CD4-positive, alpha-beta T cell treated with Interleukin-10 for 1 hour (primary cell): ENCODE data around the gene PKD1.

Experiments
- DNase-seq: peaks from one replicate; pipeline ENCODE4 v3.0.0-alpha.2; 2020

The PKD1 gene

DNA sequence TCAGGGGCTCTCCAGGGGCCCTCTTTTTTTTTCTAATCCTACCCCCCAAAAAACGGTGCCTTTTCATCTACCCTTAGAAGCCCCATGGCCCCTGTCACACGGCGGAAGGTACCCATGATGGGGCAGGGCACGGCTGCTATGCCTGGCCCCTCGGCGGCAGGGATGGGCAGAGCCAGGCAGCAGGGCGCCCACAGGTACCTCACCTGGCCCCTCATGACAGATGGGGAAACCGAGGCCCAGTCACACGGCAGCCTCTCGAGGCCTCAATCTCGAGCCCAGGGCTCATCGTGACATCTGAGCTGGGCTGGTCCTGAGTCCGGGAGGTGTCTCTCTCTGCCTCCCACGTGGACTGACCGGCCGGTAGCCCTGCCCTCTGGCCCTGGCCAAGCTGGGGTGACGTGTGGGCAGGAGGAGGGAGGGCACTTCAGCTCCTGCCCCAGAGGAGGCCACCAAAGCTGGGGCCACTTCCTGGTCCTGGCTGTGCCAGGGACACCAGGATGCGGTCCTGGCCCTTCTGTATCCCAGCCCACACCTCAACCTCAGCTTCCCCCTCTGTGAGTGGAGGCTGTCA is 31.5 kb upstream of the PKD1 start:
- no peak for DNase-seq

DNA sequence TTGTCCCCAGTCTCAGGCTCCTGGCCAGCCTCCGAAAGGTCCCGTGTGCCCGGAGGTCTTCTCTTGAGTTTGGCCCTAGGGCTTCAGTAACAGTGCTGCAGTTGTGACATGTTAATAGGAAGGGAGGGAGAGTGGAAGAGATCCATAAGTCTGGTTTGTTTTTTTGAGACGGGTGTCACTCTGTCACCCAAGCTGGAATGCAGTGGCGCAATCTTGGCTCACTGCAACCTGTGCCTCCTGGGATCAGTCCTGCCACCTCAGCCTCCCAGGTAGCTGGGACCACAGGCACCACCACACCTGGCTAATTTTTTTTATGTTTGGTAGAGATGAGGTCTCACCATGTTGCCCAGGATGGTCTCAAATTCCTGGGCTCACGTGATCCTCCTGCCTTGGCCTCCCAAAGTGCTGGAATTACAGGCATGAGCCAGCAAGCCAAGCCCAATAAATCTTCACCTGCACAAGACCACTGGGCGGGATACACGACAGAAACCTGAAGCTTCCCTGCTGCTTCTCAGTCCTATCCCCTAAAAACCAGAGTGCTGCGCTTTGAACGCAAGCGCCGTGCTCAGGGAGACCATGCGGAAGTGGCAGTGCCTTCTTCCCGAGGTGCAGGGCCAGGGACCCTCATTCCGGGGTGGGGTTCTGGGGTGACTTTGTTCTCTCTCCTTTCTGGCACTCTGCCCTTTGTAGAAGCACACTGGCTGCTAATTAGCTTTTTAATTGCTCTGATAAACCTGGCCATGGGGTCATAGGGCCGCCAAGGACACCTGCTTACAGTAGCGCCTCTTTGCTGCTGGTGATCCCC is 30.8 kb upstream of the PKD1 start:
- no peak for DNase-seq

DNA sequence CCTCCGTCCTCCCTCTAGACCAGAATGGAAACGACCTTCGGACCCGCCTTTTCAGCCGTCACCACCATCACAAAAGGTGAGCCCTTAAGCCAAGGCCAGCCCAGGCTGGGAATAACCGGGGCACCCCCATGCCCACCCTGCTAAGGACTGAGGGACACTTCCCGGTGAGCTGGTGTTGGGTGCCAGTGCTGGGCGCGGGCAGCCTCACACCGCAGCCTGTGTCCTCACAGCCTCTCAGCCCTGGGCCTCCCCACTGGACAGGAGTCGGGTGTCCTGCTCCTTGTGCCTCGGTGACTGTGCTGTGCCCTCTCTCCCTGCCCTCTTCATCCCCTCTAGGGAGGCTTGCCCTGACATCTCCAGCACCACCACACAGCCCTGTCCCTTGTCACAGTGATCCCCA is 30.2 kb upstream of the PKD1 start:
- no peak for DNase-seq

GRCh38 chr16:2163211-2163881 is 27.6 kb upstream of the PKD1 start:
- peak; percentile 35 for DNase-seq

DNA sequence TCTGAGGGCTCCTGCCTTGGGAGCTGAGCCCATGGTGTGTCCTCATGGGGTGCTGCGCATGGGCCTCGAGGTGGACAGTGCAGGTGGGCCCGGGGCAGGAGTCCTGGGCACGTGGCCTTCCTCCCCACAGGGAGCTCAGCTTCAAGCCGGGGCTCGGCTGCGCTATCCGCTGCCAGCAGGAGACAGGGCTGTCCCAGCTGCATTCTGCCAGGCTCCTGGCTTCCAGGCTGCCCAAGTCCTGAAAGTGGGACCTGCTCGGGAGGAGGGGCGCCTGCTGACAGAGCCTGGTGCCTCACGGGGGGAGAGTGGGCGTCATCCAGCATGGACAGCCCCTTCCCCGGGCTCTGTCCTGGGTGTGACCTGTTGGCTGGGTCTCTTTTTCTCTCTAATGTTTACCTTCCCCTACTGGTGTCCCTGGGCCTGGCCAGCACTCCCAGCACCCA is 27.0 kb upstream of the PKD1 start:
- no peak for DNase-seq

GRCh38 chr16:2161911-2162310 is 26.2 kb upstream of the PKD1 start:
- DNase-seq: no peak

DNA sequence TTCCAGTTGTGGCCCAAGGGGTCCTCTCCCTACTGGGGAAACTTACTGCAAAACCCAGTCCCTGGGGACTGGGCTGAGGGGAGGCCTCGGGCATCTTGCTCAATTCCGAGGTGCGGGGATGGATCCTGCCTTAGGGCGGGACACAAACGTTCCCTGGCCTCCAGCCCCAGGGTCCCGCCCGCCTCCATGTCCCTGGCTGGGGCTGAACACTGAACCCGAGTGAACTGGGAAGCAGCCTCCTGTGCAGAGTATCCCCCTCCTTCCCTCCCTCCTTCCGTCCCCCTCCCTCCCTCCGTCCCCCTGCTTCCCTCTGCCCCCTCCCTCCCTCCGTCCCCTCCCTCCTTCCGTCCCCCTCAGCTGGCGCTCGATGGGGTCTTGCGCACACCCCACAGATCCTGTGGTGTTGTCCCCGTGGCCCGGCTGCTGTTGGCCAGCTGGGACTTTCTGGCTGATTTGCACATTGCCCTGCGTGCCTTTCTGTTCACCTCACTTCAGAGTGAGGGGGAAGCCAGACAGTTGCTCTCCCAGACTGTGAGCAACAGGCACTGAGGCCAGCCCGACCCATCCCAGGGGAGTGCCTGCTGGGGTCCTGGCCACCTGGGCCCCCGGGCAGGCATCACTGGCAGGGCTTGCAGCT is 25.3 kb upstream of the PKD1 start:
- DNase-seq: no peak

GRCh38 chr16:2159175-2159838 is 23.6 kb upstream of the PKD1 start:
- DNase-seq: no peak

DNA sequence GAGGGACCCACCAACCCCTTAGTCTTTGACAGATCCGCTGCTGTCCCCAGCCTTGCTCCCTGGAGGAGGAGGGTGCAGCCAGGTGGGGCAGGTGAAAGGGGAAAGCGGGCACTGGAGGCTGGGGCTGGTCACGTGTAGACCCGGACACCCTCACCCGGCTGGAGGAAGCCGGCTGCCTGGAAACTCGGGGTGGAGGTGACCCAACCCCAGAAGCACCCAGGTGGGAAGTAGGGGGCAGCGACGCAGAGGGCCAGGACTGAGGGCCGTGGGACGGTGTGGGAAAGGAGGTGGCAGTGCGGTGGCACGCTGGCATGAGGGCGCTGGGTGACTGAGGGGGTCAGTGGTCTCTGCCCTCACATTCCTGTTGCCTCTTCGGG is 22.6 kb upstream of the PKD1 start:
- DNase-seq: no peak

DNA sequence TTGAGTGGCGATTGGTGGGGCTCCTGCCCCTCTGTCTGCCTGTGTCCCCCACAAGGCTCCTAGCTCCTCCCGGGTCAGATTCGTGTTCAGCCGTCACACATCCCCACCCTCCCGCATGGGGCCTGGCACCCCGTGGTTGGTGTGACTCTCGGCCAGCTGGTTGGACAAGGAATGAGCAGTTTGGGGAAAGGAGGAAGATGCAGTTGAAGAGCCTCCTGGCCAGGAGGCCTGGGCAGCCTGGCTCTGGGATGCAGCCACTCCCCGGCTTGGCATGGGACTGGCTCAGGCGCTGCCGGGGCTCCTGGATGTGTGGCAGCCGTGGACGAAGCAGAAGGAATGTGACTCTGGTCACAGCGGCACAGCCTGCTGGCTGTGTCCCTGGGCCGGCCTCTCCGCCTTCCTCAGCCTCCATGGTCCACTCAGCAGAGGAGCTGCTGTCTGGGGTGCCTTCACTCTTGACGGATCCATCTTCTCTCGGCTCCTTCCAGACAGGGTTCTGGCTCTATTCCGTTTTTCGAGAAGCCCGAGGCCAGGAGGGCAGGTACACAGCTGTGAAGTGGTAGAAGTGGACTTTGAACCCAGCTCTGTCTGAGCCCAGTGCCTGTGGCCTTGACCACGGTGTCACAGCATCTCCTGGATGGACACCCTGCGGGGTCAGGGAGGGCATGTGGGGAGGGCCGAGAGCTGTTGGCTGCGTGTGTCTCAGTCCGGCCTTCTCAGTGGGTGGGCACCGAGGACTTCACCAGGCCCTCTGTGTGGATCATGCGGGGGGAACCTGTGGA is 22.0 kb upstream of the PKD1 start:
- no peak for DNase-seq

DNA sequence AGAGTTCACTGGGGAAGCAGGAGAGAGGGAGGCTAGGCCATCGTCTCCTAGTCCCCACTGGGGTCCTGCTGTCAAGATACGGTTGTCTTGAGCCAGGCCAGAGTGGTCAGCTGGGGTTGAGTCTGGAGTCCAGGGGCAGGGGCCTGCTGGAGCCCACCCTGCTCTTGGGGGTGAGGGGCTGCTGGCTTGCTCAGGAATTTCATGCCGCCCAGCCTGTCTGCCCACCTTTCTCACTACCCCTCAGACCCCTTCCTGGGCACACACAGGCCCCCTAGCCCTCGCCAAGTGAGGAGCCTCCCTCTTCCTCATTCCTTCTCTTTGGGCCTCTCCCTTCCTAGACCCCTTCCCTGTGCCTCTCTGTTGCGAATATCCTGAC is 21.1 kb upstream of the PKD1 start:
- no peak for DNase-seq

- no peak for DNase-seq
Observed at GRCh38 chr16:2155977-2156848, 20.5 kb upstream of the PKD1 start.

GRCh38 chr16:2155091-2155950 is 19.6 kb upstream of the PKD1 start, which contains the start of gene TRAF7:
Gene TRAF7, plus strand, starts transcription at chr16:2155782. Its CDS starts 8,139 bp downstream, at chr16:2163921.
- DNase-seq: peak; percentile 100

GRCh38 chr16:2154533-2155090 is 18.9 kb upstream of the PKD1 start:
- no peak for DNase-seq

DNA sequence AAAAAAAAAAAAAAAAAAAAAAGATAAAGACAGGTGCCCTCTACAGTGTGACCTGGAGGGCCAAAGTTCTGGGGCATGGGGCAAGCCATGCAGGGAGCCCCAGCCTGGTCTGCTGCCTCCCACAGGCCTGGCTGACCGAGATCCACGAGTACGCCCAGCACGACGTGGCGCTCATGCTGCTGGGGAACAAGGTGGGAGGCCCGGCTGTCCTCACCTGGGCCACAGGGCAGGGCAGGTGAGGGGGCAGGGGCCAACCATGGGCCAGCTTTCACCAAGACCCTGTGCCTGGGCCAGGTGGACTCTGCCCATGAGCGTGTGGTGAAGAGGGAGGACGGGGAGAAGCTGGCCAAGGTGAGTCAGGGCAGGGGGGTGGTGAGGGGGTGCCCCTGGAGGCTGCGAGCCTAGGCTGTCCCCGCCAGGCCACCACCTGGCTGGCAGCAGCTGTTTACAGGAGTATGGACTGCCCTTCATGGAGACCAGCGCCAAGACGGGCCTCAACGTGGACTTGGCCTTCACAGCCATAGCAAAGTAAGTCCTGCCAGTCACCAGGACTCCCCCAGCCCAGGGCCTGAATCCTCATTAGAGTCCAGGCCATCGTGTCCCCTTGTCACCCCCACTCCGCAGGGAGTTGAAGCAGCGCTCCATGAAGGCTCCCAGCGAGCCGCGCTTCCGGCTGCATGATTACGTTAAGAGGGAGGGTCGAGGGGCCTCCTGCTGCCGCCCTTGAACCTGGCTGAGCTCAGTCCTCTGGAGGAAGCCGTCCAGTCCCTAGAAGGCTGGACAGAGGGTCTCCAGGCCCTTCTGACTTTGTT is 17.2 kb upstream of the PKD1 start:
- no peak for DNase-seq

- no peak for DNase-seq
Observed at GRCh38 chr16:2151188-2152091, 15.7 kb upstream of the PKD1 start.

DNA sequence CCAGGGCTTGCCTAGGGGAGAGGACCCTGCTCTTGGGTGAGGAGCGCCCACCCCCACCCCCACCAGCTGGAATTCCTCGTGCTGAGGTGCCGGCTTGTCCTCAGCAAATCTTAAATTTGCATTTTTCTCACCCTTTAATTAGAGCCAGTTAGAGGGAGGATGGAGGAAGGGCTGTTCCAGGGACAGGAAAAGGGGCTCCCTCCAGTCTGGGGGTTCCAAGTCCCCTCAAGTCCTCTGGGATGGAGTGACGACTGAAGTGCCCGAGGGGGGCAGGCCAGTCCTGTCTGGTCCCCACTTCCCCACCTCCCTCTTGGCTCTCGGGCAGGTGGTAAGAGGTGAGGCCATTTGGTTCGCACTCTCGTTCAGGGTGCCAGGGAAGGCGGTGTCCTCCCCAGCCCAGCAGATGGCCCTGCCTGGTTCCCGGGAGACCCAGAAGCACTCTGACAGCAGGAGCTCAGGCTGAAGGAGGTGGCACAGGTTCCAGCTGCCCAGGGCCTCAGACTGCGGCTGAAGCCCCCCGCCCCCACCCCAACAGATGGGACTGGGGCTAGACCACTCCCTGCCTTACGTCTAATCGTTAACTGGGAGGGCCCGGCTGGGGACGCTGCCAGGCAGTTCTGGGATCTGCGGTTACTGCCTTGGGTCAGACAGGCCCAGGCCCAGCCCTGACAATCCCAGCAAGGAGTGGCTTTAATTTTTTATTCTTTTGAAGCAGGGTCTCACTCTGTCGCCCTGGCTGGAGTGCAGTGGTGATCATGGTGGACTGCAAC is 14.9 kb upstream of the PKD1 start:
- no peak for DNase-seq
